ENCODE results near the gene SRRM3. TPM values are rescaled to one million over a fixed set of nuclear protein-coding genes. Genes with fewer than 3 reads are reported as not detected.

SRRM3 gene
- total and polyA plus RNA-seq, 9 of the 15 experiments (the other 6 are each of a cell fraction or from before 2014, with no cell fraction given) = 0.04 to 0.91 (median 0.46) TPM; not detected in 2

- TF ChIP-seq ZNF740 (CRISPR knock-in tag; IDR thresholded peaks at IDR 0.05) = peak; percentile 50; the same call in 1 of the 2 replicates
- 0 out of 4 replicates have a peak, but pooled peaks of 1 of the 2 experiments have one; percentile 15 for TF ChIP-seq ZNF740 (tag; IDR thresholded peaks at IDR 0.05)
- peak; percentile 73; the same call in 1 of the 2 replicates for TF ChIP-seq ZBTB7A (IDR thresholded peaks at IDR 0.05; ENCODE audit: borderline replicate concordance, control insufficient read depth, low read depth, low read length)
- TF ChIP-seq ZNF146 (CRISPR knock-in tag; IDR thresholded peaks at IDR 0.05; ENCODE audit: unreplicated experiment) = no peak
- TF ChIP-seq ZKSCAN1 (IDR thresholded peaks at IDR 0.05; ENCODE audit: low read depth, low read length) = no peak
- TF ChIP-seq ZNF583 (CRISPR knock-in tag; IDR thresholded peaks at IDR 0.05) = no peak
- TF ChIP-seq SAFB (IDR thresholded peaks at IDR 0.05; ENCODE audit: borderline replicate concordance, low read depth, low read length) = 0 out of 2 replicates have a peak, but pooled peaks have one; percentile 23
- TF ChIP-seq DNMT1 (IDR thresholded peaks at IDR 0.05) = no peak
- TF ChIP-seq POLR2G (IDR thresholded peaks at IDR 0.05; ENCODE audit: low read depth, low read length) = 0 out of 2 replicates have a peak, but pooled peaks have one; percentile 18
- TF ChIP-seq SLC30A9 (CRISPR knock-in tag; IDR thresholded peaks at IDR 0.05) = no peak
- TF ChIP-seq FOXK2 (conservative IDR thresholded peaks at IDR 0.05 in 1 of 2, IDR thresholded peaks at IDR 0.05 in 1 of 2; ENCODE audit: low read depth in 2 of 2) = no peak
- 0 out of 2 replicates have a peak, but pooled peaks have one; percentile 25 for TF ChIP-seq CXXC5 (CRISPR knock-in tag; IDR thresholded peaks at IDR 0.05)
- no peak for TF ChIP-seq ZBTB43 (CRISPR knock-in tag; IDR thresholded peaks at IDR 0.05)
- peak; percentile 72 for TF ChIP-seq HNRNPLL (IDR thresholded peaks at IDR 0.05; ENCODE audit: low read depth, low read length, poor library complexity, severe bottlenecking)
- no peak for TF ChIP-seq ZNF644 (tag; IDR thresholded peaks at IDR 0.05; ENCODE audit: low read depth)
- no peak for TF ChIP-seq ZNF217 (CRISPR knock-in tag; IDR thresholded peaks at IDR 0.05)
- TF ChIP-seq RBFOX2 (IDR thresholded peaks at IDR 0.05; ENCODE audit: low read depth, low read length) = peak; percentile 40
- no peak for TF ChIP-seq FOS (IDR thresholded peaks at IDR 0.05; ENCODE audit: extremely low read depth, insufficient read length)
- TF ChIP-seq MTA3 (IDR thresholded peaks at IDR 0.05; ENCODE audit: borderline replicate concordance) = 0 out of 2 replicates have a peak, but pooled peaks have one; percentile 32
- no peak for TF ChIP-seq KLF6 (CRISPR knock-in tag; IDR thresholded peaks at IDR 0.05; ENCODE audit: borderline replicate concordance)
Measured at GRCh38 chr7:76282344-76283253, 80.9 kb downstream of the SRRM3 start (continued).

All from K562 (cell line).